PFSK-1 (cell line): Measurements from ENCODE around the gene ARL2.

Experiments
- POLR2AphosphoS5 ChIP-seq: IDR thresholded peaks from 2 replicates; pipeline ENCODE4 v1.6.1; 2012; ENCODE audit warnings: low read depth, mild to moderate bottlenecking, control low read depth, low read length, moderate library complexity
- REST ChIP-seq, 2 experiments: IDR thresholded peaks; 2 replicates each; pipeline versions ENCODE4 v1.6.1 to v1.8.0; 2011 to 2012; ENCODE audit warnings: low read depth in 2 of 2, low read length in 2 of 2, control low read depth in 1 of 2, inconsistent platforms in 1 of 2, mild to moderate bottlenecking in 1 of 2, moderate library complexity in 1 of 2; ENCODE audit not compliant: insufficient read depth in 1 of 2
- SIN3A ChIP-seq: IDR thresholded peaks from 2 replicates; pipeline ENCODE4 v1.6.1; 2012; ENCODE audit warnings: mild to moderate bottlenecking, low read length, moderate library complexity, borderline replicate concordance; ENCODE audit not compliant: insufficient read depth
- TAF1 ChIP-seq: IDR thresholded peaks from 2 replicates; pipeline ENCODE4 v1.6.1; 2012; ENCODE audit warnings: low read length, control low read depth, borderline replicate concordance; ENCODE audit not compliant: insufficient read depth

DNA sequence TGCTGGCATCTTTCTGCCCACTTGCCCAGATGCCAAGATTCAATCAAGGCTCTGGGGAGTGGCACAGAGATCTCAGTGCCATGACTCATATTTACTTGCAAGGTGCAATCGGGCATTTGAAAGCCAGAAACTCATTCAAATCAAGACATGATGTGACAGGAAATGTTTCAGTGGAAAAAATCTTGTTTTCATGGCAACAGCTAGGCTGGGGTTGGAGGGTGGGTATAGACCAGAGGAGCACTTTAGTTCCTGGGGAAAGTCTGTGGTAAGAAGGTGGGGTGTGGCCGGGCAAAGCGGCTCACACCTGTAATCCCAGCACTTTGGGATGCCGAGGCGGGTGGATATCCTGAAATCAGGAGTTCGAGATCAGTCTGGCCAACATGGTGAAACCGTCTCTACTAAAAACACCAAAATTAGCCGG is 43.2 kb upstream of the ARL2 start:
- TF ChIP-seq POLR2AphosphoS5 (no peak), TAF1 (no peak), SIN3A (no peak), REST (IDR thresholded peaks at IDR 0.05; ENCODE audit: insufficient read depth in 1 of 2, low read depth in 2 of 2, low read length in 2 of 2) (no peak)
